ENCODE data around the gene ADD3. TPM values are rescaled to one million over a fixed set of nuclear protein-coding genes. Genes with fewer than 3 reads are reported as not detected.
A peak's percentile ranks its signal among the peaks of the same experiment; 100 is the strongest.

ADD3 gene
- total and polyA plus RNA-seq, 11 donors, result 28.8 to 659 (median 97.1) TPM

DNA sequence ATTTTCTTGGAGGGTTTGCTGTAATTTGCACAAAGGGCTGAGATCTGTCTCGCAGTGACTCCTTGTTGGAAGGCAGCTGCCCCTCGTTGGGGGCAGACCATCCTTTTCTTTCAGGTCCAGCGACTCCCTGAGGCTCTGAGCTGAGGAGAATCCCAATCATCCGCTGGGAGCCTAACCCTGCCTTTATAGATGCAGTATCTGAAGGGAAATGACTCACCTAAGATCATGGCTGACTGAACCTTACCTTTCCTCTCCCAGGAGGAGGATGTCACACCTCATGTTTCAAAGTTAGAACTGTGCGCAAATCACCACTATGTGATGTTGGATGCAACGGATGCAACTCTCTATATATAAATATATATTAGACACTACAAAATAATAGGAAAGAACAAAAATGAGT, 163.2 kb downstream of the ADD3 start:
- DNase-seq (no peak), ATAC-seq (peak in 2 of 4 donors; percentile 8 to 41)
- peaks cover 5 to 42% (median 33%) of the 10 kb centered on the region in 12 donors for H3K4me1 ChIP-seq
- no peak overlapping the region for H3K4me3 ChIP-seq
- peak overlapping the region in 11 of 12 donors; percentile 41 to 82 (median 70) for H3K27ac ChIP-seq
- peaks cover 0 to 34% (median 0%) of the 10 kb centered on the region in 9 donors for H3K27me3 ChIP-seq
- no peak for TF ChIP-seq POLR2A (IDR thresholded peaks at IDR 0.05)
- TF ChIP-seq, protein P1, sequence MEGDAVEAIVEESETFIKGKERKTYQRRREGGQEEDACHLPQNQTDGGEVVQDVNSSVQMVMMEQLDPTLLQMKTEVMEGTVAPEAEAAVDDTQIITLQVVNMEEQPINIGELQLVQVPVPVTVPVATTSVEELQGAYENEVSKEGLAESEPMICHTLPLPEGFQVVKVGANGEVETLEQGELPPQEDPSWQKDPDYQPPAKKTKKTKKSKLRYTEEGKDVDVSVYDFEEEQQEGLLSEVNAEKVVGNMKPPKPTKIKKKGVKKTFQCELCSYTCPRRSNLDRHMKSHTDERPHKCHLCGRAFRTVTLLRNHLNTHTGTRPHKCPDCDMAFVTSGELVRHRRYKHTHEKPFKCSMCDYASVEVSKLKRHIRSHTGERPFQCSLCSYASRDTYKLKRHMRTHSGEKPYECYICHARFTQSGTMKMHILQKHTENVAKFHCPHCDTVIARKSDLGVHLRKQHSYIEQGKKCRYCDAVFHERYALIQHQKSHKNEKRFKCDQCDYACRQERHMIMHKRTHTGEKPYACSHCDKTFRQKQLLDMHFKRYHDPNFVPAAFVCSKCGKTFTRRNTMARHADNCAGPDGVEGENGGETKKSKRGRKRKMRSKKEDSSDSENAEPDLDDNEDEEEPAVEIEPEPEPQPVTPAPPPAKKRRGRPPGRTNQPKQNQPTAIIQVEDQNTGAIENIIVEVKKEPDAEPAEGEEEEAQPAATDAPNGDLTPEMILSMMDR (IDR thresholded peaks at IDR 0.05), result no peak
- H3K36me3 ChIP-seq, result no peaks in the 10 kb centered on the region
- 50 to 54% (median 53%) methylated on average over 6 of the region's 6 CpGs for WGBS, 4 donors
- intact Hi-C loops (cut with DNase I), result loop anchor here in 3 of 10 donors (2.0 to 5.0 kb wide), 3 partner anchors 36 to 40 kb away; partner anchors contain the start of gene MXI1 (in 1 of the 3)
- no peaks in the 10 kb centered on the region for H3K9me3 ChIP-seq

DNA sequence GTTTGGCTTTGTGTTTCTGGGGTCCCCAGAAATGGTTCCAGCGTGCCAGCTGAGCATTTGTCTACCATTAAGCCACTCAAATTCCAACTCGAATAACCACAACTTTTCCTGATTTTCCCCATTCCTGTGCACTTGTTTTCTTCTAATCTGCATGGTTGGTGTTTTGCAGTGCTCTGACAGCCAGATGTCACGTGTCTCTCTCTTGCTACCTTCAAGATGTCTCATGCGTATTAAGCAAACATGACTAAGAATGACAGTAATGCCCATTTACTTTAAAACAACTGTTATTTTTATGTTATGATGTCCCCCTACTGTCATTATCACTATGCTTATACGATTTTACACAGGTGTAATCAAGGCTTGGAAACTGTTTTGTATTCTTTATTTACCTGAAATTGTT, 164.4 kb downstream of the ADD3 start:
- DNase-seq (no peak), ATAC-seq (no peak)
- Histone ChIP-seq H3K4me1 (peaks cover 5 to 51% (median 41%) of the 10 kb centered on the region in 12 donors), H3K36me3 (no peaks in the 10 kb centered on the region), H3K9me3 (no peaks in the 10 kb centered on the region), H3K27ac (peak overlapping the region in 1 of 12 donors; percentile 82), H3K27me3 (peaks cover 0 to 26% (median 0%) of the 10 kb centered on the region in 9 donors), H3K4me3 (no peak overlapping the region)
- 88 to 91% (median 89%) methylated on average over 5 of the region's 5 CpGs for WGBS, 4 donors
- TF ChIP-seq, protein P1 (IDR thresholded peaks at IDR 0.05), result no peak
- TF ChIP-seq POLR2A (IDR thresholded peaks at IDR 0.05), result no peak
- intact Hi-C loops (cut with DNase I), result loop anchor here in 1 of 10 donors (5.0 kb wide), 1 partner anchor 35 kb away; the partner anchor contains the start of gene MXI1

DNA sequence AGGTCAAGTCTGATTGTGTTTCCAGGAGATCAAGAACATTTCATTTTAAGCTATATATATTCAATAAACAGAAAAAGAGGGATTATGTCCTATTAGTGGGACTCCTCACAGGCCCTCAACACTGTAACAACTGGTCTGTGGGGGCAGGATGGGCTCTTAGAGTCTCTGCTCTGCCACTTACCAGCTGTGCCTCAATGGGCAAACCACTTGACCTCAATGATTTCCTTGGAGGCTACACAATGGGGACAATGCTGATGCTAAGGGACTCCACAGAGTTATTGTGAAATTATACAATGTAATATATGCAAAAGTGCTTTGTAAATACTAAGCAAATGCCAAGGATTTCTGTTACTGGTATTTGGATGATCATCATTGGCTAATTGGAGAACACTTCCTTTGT, 166.4 kb downstream of the ADD3 start:
- Histone ChIP-seq H3K9me3 (no peaks in the 10 kb centered on the region), H3K27ac (no peak overlapping the region), H3K36me3 (no peaks in the 10 kb centered on the region), H3K4me3 (no peak overlapping the region), H3K27me3 (peaks cover 0 to 6% (median 0%) of the 10 kb centered on the region in 9 donors), H3K4me1 (peaks cover 0 to 38% (median 28%) of the 10 kb centered on the region in 12 donors)
- no peak for ATAC-seq
- TF ChIP-seq, protein P1 (IDR thresholded peaks at IDR 0.05), result no peak
- no peak for TF ChIP-seq POLR2A (IDR thresholded peaks at IDR 0.05)
- intact Hi-C loops (cut with DNase I), result loop anchor here in 1 of 10 donors (5.0 kb wide), 1 partner anchor 33 kb away; the partner anchor contains the start of gene MXI1
- no peak for DNase-seq

DNA sequence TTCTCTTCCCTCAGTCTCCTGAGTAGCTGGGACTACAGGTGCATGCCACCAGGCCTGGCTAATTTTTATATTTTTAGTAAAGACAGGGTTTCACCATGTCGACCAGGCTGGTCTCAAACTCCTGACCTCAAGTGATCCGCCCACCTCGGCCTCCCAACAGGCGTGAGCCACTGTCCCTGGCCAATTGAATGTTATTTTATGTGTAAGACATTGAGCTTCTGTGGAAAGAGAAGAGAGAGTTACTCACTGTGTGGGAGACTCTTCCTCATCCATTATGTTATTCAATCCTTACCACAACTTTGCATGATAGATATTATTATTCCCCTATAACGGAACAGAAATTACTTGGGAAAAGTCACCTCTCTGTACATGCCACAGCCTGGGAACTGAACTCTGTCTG, 167.0 kb downstream of the ADD3 start:
- Histone ChIP-seq H3K27ac (peak overlapping the region in 1 of 12 donors; percentile 83), H3K4me3 (no peak overlapping the region), H3K9me3 (no peaks in the 10 kb centered on the region), H3K27me3 (no peaks in the 10 kb centered on the region), H3K36me3 (no peaks in the 10 kb centered on the region), H3K4me1 (peaks cover 0 to 31% (median 23%) of the 10 kb centered on the region in 12 donors)
- DNase-seq (no peak), ATAC-seq (no peak)
- no peak for TF ChIP-seq POLR2A (IDR thresholded peaks at IDR 0.05)
- TF ChIP-seq, protein P1 (IDR thresholded peaks at IDR 0.05), result no peak
- WGBS, 4 donors, result 97 to 99% (median 97%) methylated on average over 5 of the region's 5 CpGs
- intact Hi-C loops (cut with DNase I), result loop anchor here in 1 of 10 donors (5.0 kb wide), 2 partner anchors 32 to 33 kb away; partner anchors contain the start of gene MXI1

Data from heart left ventricle (tissue), 16 donors.